GM21786 (cell line): ENCODE results near the gene APBA2.

ENCODE experiments used
- ATAC-seq: cut with Tn5 transposase; IDR thresholded peaks from one replicate; pipeline ENCODE4 v1.9.1; 2021; ENCODE audit not compliant: unreplicated experiment

The APBA2 gene

GRCh38 chr15:28914046-28914445 lies 28.3 kb downstream of the APBA2 start:
- no peak for ATAC-seq

- no peak for ATAC-seq
These were observed 28.8 kb downstream of the APBA2 start for GRCh38 chr15:28914483-28915023.

DNA sequence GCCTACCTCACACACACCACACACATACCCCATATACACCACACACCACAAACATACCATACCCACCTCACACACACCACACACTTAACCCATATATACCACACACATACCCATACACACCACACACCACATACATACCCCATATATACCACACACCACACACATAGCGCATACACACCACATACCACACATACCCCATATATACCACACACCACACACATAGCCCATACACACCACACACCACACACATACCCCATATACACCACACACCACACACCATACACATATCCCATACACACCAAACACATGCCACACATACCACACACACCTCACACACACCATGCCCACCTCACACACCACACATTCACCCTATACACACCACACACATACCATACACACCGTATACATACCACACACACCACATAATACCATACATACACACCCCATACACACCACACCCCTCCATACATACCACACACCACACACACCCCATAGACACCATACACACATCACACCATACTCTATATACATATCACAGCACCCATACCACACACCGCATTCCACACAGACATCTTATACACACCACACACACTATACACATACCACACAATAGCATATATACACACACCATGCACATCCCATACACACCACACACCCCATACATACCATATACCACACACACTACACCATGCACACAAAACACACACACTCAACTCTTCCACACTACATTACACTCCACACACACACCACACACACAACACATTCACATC lies 29.5 kb downstream of the APBA2 start:
- no peak for ATAC-seq

DNA sequence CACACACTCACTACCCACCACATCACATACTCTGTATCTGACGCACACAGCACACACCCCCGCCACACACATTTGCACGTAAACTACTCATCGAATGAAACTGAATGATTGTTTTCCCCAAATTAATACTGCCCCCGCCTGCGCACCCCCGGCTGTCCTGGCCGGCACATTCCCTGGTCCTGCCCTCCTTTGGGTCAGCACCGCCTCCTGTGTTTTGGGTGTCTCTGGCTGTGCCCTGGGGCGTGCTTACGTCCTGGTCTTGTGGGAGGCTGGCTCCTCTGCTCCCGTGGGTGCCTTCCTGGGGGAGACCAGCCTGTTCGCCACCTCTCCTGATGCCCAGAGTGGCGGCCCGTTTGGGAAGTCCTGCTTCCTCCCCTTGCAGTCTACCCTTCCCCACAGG lies 30.2 kb downstream of the APBA2 start:
- ATAC-seq = no peak

DNA sequence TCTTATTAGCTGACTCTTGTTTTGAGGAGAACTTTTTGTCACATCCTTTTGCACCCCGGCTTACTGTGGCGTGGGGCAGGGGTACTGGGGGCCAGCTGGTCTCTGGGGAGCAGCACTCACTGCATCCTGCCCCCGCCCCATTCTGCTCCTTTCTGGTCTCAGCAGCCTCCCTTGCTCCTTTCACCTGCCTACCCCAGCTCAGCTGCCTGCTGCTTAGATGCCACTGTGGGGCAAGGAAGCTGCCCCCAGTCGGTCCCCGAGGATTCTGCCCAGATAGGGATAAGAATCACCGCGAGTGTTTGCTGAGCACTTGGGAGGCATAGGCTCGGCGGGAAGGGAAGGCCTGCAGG lies 32.0 kb downstream of the APBA2 start:
- no peak for ATAC-seq

GRCh38 chr15:28918141-28918983 lies 32.6 kb downstream of the APBA2 start:
- no peak for ATAC-seq

- ATAC-seq = no peak
These were observed 33.4 kb downstream of the APBA2 start for GRCh38 chr15:28919201-28919635.

GRCh38 chr15:28919679-28920655 lies 34.2 kb downstream of the APBA2 start:
- ATAC-seq = no peak

DNA sequence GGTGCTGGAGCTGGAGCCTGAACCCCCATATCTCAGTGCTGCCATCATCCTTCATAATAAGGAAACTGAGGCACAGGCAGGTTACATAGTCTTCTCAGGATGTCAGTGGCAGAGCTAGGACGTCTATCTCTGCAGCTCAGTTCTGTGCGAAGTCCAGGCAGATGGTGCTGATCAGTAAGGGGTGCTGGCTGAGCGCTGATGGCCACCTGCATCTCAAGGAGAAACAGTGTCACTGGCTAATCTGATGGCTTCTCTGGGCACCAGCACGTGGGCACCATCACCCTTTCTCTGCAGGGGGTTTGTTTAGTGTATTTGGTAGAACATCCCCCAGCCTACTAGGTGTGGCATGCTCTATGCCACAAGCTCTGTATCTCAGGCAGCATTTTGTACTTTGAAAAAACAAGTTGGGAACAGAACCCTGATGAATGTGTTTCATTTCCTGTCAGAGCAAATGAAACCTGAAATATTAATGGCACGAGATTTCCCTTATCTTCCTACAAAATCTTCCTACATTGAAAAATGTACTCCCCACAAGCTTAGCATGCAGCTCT lies 35.1 kb downstream of the APBA2 start:
- ATAC-seq = no peak

GRCh38 chr15:28921336-28921735 lies 35.6 kb downstream of the APBA2 start:
- no peak for ATAC-seq

DNA sequence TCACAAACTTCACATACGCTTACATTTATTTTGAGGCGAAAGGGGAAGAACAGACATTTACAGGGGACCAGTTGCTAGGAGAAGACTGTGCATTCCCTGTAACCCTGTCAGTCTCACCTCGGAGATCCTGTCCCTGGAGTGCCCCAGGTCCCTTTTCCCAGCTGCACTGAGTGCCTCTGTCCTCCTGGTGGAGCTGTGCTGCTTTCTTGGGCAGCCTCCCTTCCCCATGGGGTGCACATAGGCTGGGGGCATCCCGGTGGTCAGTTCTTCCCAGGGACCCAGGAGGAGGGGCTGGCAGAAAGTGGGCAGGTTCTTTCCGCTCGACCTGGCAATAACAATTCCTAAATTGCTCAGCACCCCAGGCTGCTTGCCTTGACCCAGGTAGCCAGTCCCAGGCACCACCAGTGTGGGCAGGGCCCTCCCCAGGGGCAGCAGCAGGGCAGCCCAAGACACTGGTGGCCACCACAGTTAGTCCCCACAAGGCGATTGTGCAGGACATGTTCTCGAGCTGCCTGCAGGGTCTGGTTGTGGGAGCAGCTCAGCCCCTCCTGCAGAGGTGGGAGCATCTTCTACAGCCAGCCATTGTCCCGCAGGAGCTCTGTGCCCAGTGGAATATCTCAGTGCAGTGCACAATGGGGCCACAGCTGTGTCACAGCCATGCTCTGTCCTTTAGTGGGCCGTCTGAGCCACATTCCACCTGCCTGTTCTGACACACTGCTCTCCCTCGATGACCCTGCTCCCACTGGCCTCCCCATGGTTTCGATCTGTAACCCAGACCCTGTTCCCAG lies 36.3 kb downstream of the APBA2 start:
- no peak for ATAC-seq

GRCh38 chr15:28922707-28923012 lies 36.9 kb downstream of the APBA2 start:
- ATAC-seq = no peak

- ATAC-seq = no peak
These were observed 38.0 kb downstream of the APBA2 start for GRCh38 chr15:28923726-28924280.

DNA sequence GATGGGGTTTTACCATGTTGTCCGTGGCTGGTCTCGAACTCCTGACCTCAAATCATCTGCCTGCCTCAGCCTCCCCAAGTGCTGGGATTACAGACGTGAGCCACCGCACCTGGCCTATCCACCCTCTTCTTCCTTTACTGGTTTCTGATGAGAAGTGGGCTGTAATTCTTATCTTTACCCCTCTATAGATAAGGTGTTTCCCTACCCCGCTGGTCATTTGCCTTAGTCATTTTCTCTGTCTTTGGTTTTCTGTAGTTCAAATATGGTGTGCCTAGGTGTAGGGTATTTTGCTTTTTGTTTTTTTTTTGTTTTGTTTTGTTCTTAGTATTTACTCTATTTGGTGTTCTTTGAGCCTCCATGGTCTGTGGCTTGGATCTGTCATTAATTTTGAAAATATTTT lies 41.3 kb downstream of the APBA2 start:
- ATAC-seq = no peak

DNA sequence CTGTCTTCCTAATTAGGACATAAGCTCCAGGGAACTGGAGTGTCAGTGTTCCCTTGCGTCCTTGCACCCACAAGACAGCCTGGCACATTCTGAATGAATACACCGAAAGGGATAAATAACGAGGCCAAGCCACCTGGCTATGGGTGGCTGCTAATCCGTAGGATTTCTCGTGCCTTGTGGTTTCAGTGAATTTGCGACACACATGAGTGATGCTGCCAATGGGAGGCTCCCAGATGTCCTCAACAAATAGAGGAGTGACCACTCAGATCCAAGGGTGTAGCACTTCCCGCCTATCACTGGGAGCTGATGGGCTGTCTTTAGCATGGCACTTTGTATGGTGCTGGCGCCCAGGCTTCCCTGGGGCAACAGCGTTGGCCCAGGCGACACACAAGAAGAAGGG lies 43.4 kb downstream of the APBA2 start:
- no peak for ATAC-seq

DNA sequence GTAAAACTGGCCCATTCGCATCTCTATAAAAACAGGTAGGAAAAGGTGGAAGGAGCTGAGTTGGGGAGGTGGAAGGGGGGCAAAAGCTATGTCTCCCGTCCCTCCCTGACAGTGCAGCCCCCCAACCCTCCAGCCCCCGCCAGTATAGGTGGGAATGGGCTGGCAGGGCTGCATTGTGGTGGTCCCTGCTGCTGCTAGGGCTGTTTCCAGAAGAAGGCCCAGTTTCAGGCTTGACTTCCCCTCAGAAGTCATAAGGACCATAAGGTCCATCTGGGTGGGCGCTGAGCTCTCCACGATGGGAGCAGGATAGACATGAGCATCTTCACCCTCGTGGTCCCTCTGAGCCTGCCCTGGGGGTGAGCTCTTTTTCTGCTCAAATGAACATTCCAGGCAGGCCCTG lies 44.2 kb downstream of the APBA2 start:
- no peak for ATAC-seq

- no peak for ATAC-seq
These were observed 44.9 kb downstream of the APBA2 start for GRCh38 chr15:28930476-28931291.

DNA sequence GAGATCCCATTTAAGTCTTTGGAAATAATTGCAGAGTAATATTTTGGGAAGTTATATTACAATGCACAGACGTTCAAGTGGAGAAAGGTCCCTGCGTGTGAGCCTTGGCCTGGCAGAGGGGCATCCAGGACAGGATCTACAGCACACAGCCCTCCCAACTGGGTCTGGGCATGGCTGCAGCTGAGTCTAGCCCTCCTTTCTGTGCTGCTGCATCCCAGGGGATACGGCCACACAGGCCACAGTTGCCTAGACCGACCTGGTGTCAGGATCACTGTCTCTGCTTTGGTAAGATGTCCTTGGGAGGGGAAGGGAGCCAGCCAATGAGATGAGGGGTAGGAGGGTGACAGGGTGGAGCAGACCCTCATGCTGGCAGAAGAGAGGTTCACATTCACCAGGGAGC lies 46.1 kb downstream of the APBA2 start:
- no peak for ATAC-seq

DNA sequence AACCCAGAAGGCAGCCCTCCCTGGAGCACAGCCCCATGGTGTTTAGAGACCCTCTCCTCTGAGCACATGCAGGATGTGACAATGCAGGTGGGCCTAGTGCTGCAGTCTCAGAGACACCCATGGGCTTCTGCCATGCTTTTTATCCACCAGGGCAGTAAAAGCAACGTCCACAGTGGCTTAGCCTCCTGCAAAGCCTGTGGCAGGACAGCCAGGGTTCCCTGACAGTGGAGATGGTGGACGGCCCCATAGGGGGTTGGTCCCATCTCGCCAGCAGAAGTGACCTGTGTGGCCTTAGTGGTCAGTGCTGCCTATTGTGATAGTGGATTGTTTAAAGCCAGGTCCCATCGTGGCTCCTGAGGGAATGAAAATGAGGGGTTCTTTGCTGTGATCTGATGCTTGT lies 46.6 kb downstream of the APBA2 start:
- ATAC-seq = no peak
